PFSK-1 (cell line): ENCODE data around the gene DEGS2.

Source experiments
- POLR2AphosphoS5 ChIP-seq: IDR thresholded peaks from 2 replicates; pipeline ENCODE4 v1.6.1; 2012; ENCODE audit warnings: low read depth, mild to moderate bottlenecking, control low read depth, low read length, moderate library complexity
- TAF1 ChIP-seq: IDR thresholded peaks from 2 replicates; pipeline ENCODE4 v1.6.1; 2012; ENCODE audit warnings: low read length, control low read depth, borderline replicate concordance; ENCODE audit not compliant: insufficient read depth
- TF ChIP-seq, protein P1 (sequence below), 2 experiments: IDR thresholded peaks; 2 replicates each; pipeline versions ENCODE4 v1.6.1 to v1.8.0; 2011 to 2012; ENCODE audit warnings: low read depth in 2 of 2, low read length in 2 of 2, control low read depth in 1 of 2, inconsistent platforms in 1 of 2, mild to moderate bottlenecking in 1 of 2, moderate library complexity in 1 of 2; ENCODE audit not compliant: insufficient read depth in 1 of 2

DNA sequence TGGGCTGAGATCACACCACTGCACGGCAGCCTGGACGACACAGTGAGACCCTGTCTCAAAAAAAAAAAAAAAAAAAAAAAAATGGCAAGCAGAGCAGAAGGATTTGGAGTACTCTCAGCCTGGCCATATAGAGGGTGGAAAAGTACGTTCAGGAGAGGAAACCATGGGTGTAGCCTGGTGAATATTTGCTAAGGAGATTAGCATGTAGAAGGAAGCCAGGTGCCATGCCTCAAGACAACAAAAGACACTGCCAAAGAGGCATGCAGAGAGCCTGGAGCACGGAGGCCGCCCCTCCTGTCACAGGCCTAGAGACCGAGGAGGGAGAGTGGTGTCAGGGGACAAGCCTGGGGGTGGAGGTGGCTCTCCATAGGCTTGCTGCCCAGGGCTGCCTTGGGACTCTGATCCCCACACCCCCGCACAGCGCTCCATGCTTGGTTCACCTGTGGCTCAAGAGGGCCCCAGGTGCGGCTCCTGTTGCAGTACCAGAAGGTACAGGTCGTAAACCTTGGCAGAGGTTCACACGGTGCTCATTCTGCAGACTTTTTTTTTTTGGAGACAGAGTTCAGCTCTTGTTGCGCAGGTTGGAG, 27.9 kb upstream of the DEGS2 start:
- TF ChIP-seq TAF1 (no peak), POLR2AphosphoS5 (no peak)
- TF ChIP-seq, protein P1, sequence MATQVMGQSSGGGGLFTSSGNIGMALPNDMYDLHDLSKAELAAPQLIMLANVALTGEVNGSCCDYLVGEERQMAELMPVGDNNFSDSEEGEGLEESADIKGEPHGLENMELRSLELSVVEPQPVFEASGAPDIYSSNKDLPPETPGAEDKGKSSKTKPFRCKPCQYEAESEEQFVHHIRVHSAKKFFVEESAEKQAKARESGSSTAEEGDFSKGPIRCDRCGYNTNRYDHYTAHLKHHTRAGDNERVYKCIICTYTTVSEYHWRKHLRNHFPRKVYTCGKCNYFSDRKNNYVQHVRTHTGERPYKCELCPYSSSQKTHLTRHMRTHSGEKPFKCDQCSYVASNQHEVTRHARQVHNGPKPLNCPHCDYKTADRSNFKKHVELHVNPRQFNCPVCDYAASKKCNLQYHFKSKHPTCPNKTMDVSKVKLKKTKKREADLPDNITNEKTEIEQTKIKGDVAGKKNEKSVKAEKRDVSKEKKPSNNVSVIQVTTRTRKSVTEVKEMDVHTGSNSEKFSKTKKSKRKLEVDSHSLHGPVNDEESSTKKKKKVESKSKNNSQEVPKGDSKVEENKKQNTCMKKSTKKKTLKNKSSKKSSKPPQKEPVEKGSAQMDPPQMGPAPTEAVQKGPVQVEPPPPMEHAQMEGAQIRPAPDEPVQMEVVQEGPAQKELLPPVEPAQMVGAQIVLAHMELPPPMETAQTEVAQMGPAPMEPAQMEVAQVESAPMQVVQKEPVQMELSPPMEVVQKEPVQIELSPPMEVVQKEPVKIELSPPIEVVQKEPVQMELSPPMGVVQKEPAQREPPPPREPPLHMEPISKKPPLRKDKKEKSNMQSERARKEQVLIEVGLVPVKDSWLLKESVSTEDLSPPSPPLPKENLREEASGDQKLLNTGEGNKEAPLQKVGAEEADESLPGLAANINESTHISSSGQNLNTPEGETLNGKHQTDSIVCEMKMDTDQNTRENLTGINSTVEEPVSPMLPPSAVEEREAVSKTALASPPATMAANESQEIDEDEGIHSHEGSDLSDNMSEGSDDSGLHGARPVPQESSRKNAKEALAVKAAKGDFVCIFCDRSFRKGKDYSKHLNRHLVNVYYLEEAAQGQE (IDR thresholded peaks at IDR 0.05; ENCODE audit: insufficient read depth in 1 of 2, low read depth in 2 of 2, low read length in 2 of 2): no peak
